Measurements from ENCODE around the gene NSMCE1. TPM values are rescaled to one million over a fixed set of nuclear protein-coding genes. Genes with fewer than 3 reads are reported as not detected.

NSMCE1 gene
- total RNA-seq, 2 experiments from 2014 or later: 31.9 to 33.9 TPM

GRCh38 chr16:27232901-27233625 is 35.5 kb downstream of the NSMCE1 start:
- no peaks in the 10 kb centered on the region for H3K27me3 Mint-ChIP-seq
- TF ChIP-seq, protein P1, sequence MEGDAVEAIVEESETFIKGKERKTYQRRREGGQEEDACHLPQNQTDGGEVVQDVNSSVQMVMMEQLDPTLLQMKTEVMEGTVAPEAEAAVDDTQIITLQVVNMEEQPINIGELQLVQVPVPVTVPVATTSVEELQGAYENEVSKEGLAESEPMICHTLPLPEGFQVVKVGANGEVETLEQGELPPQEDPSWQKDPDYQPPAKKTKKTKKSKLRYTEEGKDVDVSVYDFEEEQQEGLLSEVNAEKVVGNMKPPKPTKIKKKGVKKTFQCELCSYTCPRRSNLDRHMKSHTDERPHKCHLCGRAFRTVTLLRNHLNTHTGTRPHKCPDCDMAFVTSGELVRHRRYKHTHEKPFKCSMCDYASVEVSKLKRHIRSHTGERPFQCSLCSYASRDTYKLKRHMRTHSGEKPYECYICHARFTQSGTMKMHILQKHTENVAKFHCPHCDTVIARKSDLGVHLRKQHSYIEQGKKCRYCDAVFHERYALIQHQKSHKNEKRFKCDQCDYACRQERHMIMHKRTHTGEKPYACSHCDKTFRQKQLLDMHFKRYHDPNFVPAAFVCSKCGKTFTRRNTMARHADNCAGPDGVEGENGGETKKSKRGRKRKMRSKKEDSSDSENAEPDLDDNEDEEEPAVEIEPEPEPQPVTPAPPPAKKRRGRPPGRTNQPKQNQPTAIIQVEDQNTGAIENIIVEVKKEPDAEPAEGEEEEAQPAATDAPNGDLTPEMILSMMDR (IDR thresholded peaks at IDR 0.05): peak; percentile 24
- no peaks in the 10 kb centered on the region for H3K9me3 Mint-ChIP-seq
- CTCF ChIA-PET: interaction anchor here (2.7 to 7.3 kb wide), 5 partner anchors 29 to 173 kb away, joined by 22 to 105 read pairs (median 57); partner anchors contain the start of gene KDM8
- no peaks in the 10 kb centered on the region for H3K27me3 ChIP-seq (ENCODE audit: control insufficient read depth in 1 of 2, insufficient read depth in 2 of 2, low read length in 2 of 2)
- H3K27ac ChIP-seq (ENCODE audit: low read depth in 1 of 2, low read length in 2 of 2): peak overlapping the region; percentile 94 to 95
- H3K36me3 Mint-ChIP-seq (ENCODE audit: low read depth): peaks cover 20% of the 10 kb centered on the region
- POLR2A ChIA-PET: interaction anchor here (0.5 to 11.7 kb wide), 9 partner anchors 11 to 145 kb away, joined by 3 to 145 read pairs (median 19); partner anchors contain the start of gene KDM8
- peak overlapping the region; percentile 19 for H3K4me3 ChIP-seq (ENCODE audit: low read length)
- peak overlapping the region; percentile 80 for H3K4me3 Mint-ChIP-seq
- intact Hi-C loops (cut with DNase I, micrococcal nuclease): loop anchor here in 1 of 2 experiments (5.0 kb wide), 2 partner anchors 36 to 56 kb away; no protein-coding TSS in a partner anchor
- DNase-seq: peak in 5 of 14 experiments; percentile 11 to 50 (median 39)
- peaks cover 5% of the 10 kb centered on the region for H3K36me3 ChIP-seq (ENCODE audit: insufficient read depth, low read length)
- peaks cover 86% of the 10 kb centered on the region for H3K4me1 Mint-ChIP-seq (ENCODE audit: low read depth)
- no peak for ATAC-seq (ENCODE audit: poor library complexity)
- peaks cover 98% of the 10 kb centered on the region for H3K4me1 ChIP-seq (ENCODE audit: insufficient read depth, low read length)
- H3K9me3 ChIP-seq (ENCODE audit: control insufficient read depth in 1 of 2, insufficient read depth in 1 of 2, low read length in 2 of 2): no peaks in the 10 kb centered on the region
- peak overlapping the region; percentile 95 for H3K27ac Mint-ChIP-seq

- Mint-ChIP-seq H3K4me3 (peak overlapping the region; percentile 80), H3K27me3 (no peaks in the 10 kb centered on the region), H3K9me3 (no peaks in the 10 kb centered on the region), H3K4me1 (ENCODE audit: low read depth) (peaks cover 79% of the 10 kb centered on the region), H3K36me3 (ENCODE audit: low read depth) (peaks cover 20% of the 10 kb centered on the region), H3K27ac (peak overlapping the region; percentile 95)
- CTCF ChIA-PET: interaction anchor here (0.7 to 7.3 kb wide), 6 partner anchors 53 to 218 kb away, joined by 3 to 105 read pairs (median 31); no protein-coding TSS in a partner anchor
- Histone ChIP-seq H3K27ac (ENCODE audit: low read depth in 1 of 2, low read length in 2 of 2) (peak overlapping the region; percentile 94 to 95), H3K27me3 (ENCODE audit: control insufficient read depth in 1 of 2, insufficient read depth in 2 of 2, low read length in 2 of 2) (no peaks in the 10 kb centered on the region), H3K36me3 (ENCODE audit: insufficient read depth, low read length) (peaks cover 6% of the 10 kb centered on the region), H3K4me1 (ENCODE audit: insufficient read depth, low read length) (peaks cover 92% of the 10 kb centered on the region), H3K9me3 (ENCODE audit: control insufficient read depth in 1 of 2, insufficient read depth in 1 of 2, low read length in 2 of 2) (no peaks in the 10 kb centered on the region), H3K4me3 (ENCODE audit: low read length) (peak overlapping the region; percentile 19)
- peak in 11 of 14 experiments; percentile 12 to 58 (median 36) for DNase-seq
- ATAC-seq (ENCODE audit: poor library complexity): no peak
- intact Hi-C loops (cut with DNase I, micrococcal nuclease): loop anchor here in 1 of 2 experiments (5.0 kb wide), 2 partner anchors 35 to 55 kb away; no protein-coding TSS in a partner anchor
- TF ChIP-seq, protein P1 (IDR thresholded peaks at IDR 0.05): no peak
- POLR2A ChIA-PET: interaction anchor here (0.6 to 11.7 kb wide), 10 partner anchors 8 to 174 kb away, joined by 3 to 145 read pairs (median 12); partner anchors contain the start of gene KDM8
Observed at GRCh38 chr16:27232061-27232900, 36.3 kb downstream of the NSMCE1 start.

DNA sequence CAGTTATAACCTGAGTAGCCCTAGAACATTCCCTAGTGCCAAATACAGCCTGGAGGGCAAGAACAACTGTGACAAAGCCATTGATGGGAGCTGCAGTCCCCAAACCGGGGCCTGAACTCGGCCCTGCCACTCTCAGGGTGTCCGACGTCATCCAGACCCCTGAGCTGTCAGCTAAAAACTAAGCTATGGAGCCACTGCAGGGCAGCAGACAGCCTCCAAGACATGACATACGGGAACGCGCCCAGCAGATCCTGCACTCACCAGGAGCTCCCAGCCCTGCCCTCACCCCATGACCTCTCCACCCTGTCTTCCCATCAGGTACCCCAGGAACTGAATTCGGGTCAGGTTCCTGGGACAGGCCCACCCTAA is 36.9 kb downstream of the NSMCE1 start:
- Mint-ChIP-seq H3K4me3 (peak overlapping the region; percentile 80), H3K9me3 (no peaks in the 10 kb centered on the region), H3K4me1 (ENCODE audit: low read depth) (peaks cover 79% of the 10 kb centered on the region), H3K36me3 (ENCODE audit: low read depth) (peaks cover 24% of the 10 kb centered on the region), H3K27ac (peak overlapping the region; percentile 95), H3K27me3 (no peaks in the 10 kb centered on the region)
- H3K27ac ChIP-seq (ENCODE audit: low read depth in 1 of 2, low read length in 2 of 2): peak overlapping the region; percentile 94 to 95
- TF ChIP-seq, protein P1 (IDR thresholded peaks at IDR 0.05): no peak
- ATAC-seq (ENCODE audit: poor library complexity) (no peak), DNase-seq (no peak)
- no peaks in the 10 kb centered on the region for H3K9me3 ChIP-seq (ENCODE audit: control insufficient read depth in 1 of 2, insufficient read depth in 1 of 2, low read length in 2 of 2)
- peak overlapping the region; percentile 18 for H3K4me3 ChIP-seq (ENCODE audit: low read length)
- H3K36me3 ChIP-seq (ENCODE audit: insufficient read depth, low read length): peaks cover 12% of the 10 kb centered on the region
- intact Hi-C loops (cut with DNase I, micrococcal nuclease): loop anchor here in 1 of 2 experiments (2.0 to 5.0 kb wide), 3 partner anchors 34 to 225 kb away; no protein-coding TSS in a partner anchor
- no peaks in the 10 kb centered on the region for H3K27me3 ChIP-seq (ENCODE audit: control insufficient read depth in 1 of 2, insufficient read depth in 2 of 2, low read length in 2 of 2)
- H3K4me1 ChIP-seq (ENCODE audit: insufficient read depth, low read length): peaks cover 91% of the 10 kb centered on the region
- CTCF ChIA-PET: interaction anchor here (0.7 to 7.3 kb wide), 8 partner anchors 28 to 225 kb away, joined by 3 to 105 read pairs (median 4); partner anchors contain the start of gene KDM8
- POLR2A ChIA-PET: interaction anchor here (0.6 to 11.7 kb wide), 17 partner anchors 9 to 233 kb away, joined by 3 to 145 read pairs (median 7); partner anchors contain the start of genes IL21R, KDM8 and NSMCE1

All from CD4-positive, alpha-beta T cell (primary cell).